NCI-H1417 treated with DMSO at 0.1 percent for 48 hours (cell line): ENCODE data around the gene ICOSLG.
"Not testable (repeated sequence)": the region's sequence is repeated elsewhere in the genome, so short reads cannot be mapped to it uniquely, and the experiment has no call there.

Source experiments
- DNase-seq: peaks from one replicate; lab custom pipeline; 2025; lab: John Stamatoyannopoulos, UW

The ICOSLG gene

DNA sequence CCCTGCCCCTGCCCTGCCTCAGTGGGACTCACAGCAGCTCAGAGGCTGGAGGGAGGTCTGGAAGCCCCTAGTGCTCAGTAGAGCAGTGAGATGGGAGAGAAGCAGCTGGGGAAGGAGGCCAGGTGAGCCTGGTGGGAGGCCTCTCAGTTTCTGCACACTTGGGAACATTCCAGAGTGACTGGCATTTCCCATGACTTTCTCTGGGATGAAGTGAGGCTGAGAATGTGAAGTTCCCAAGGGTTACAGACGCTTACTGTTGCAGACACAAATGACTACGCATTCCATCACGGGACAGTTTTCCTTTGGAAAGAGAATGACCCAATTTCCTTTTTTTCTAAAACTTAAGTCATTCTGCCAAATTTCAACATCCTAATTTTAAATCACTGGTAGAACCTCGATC lies 59.2 kb downstream of the ICOSLG start:
- DNase-seq: not testable (repeated sequence)

GRCh38 chr21:44176127-44176526 lies 64.6 kb downstream of the ICOSLG start:
- DNase-seq: not testable (repeated sequence)

- not testable (repeated sequence) for DNase-seq
Observed at GRCh38 chr21:44175189-44175588, 65.6 kb downstream of the ICOSLG start.
